Breast epithelium (tissue), 4 donors: ENCODE data around the gene NDUFAF3. TPM values are rescaled to one million over a fixed set of nuclear protein-coding genes. Genes with fewer than 3 reads are reported as not detected.

Source experiments
- DNase-seq, 2 donors: peaks; one replicate each; pipeline ENCODE4 v3.0.0-alpha.2; 2019; ENCODE audit warnings: low spot score in 2 of 2
- H3K27ac ChIP-seq, 2 donors: fragments of 200-600 bp; sonication (generic) in 1 of 2; one replicate each; pipeline ENCODE4 v1.5.1; 2016 to 2019; ENCODE audit warnings: mild to moderate bottlenecking in 1 of 2
- H3K27me3 ChIP-seq, 2 donors: fragments of 200-600 bp; sonication (generic) in 1 of 2; one replicate each; pipeline versions ENCODE4 v1.5.1 to v1.6.0; 2017 to 2019; ENCODE audit warnings: control low read depth in 1 of 2, mild to moderate bottlenecking in 1 of 2
- H3K36me3 ChIP-seq: fragments of 200-600 bp; one replicate; pipeline ENCODE4 v1.5.1; 2019
- H3K4me1 ChIP-seq, 2 donors: fragments of 200-600 bp; sonication (generic); one replicate each; pipeline ENCODE4 v1.5.1; 2016 to 2019; ENCODE audit warnings: control low read depth in 1 of 2
- H3K4me3 ChIP-seq, 3 donors: fragments of 200-600 bp; sonication (generic); 1 replicate in 2 of 3; 2 replicates in 1 of 3; pipeline ENCODE4 v1.5.1; 2016 to 2019; ENCODE audit warnings: mild to moderate bottlenecking in 3 of 3, moderate library complexity in 2 of 3
- H3K9me3 ChIP-seq, 2 donors: fragments of 200-600 bp; sonication (generic) in 1 of 2; one replicate each; pipeline ENCODE4 v1.5.1; 2016 to 2019; ENCODE audit warnings: control low read depth in 1 of 2
- POLR2A ChIP-seq: fragments of 450-650 bp; IDR thresholded peaks from one replicate; pipeline ENCODE4 v1.6.1; 2016; ENCODE audit warnings: antibody characterized with exemption, mild to moderate bottlenecking, moderate library complexity
- POLR2AphosphoS5 ChIP-seq, 3 donors: sonication (generic); formaldehyde crosslinking; IDR thresholded peaks; one replicate each; pipeline ENCODE4 v1.6.1; 2017; ENCODE audit warnings: antibody characterized with exemption in 3 of 3
- intact Hi-C: fragments of 100-400 bp; cut with DNase I; formaldehyde crosslinking; loops from one replicate; pipeline ENCODE4 v1.15.1; 2023; ENCODE audit warnings: low total_unique reads
- total RNA-seq, 3 donors: library from RNA; depleted of rRNA; stranded (reverse); fragments of >200 nt; gene quantifications; one replicate each; pipeline ENCODE4 v1.1.0, GENCODE V29; 2016
- TF ChIP-seq, protein P1 (sequence below), 3 donors: fragments of 450-650 bp; IDR thresholded peaks; one replicate each; pipeline ENCODE4 v1.5.1; 2016 to 2017; ENCODE audit warnings: antibody characterized with exemption in 3 of 3, mild to moderate bottlenecking in 3 of 3, moderate library complexity in 3 of 3

NDUFAF3 gene
- total RNA-seq, 3 donors from 2014 or later: 151 to 171 (median 164) TPM

DNA sequence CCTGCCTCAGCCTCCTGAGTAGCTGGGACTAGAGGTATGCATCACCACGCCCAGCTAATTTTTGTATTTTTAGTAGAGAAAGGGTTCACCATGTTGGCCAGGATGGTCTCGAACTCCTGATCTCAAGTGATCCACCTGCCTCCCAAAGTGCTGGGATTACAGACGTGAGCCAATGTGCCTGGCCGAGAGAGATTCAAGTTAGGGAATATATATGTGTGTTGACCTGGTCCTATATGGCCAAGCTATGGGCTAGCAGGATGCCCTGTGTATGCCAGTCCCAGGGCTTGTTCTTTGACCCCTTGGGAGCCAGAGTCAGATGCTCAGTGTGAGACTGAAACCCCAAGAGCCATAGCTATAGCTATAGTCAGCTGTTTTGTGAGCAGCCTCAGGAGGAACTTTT is 1.9 kb downstream of the NDUFAF3 start:
- Histone ChIP-seq H3K27ac (no peak overlapping the region), H3K4me1 (peaks cover 9 to 24% of the 10 kb centered on the region in 2 donors), H3K36me3 (peaks cover 4% of the 10 kb centered on the region), H3K9me3 (no peaks in the 10 kb centered on the region), H3K27me3 (no peaks in the 10 kb centered on the region), H3K4me3 (no peak overlapping the region)
- no peak for DNase-seq
- TF ChIP-seq POLR2AphosphoS5 (IDR thresholded peaks at IDR 0.05) (no peak), POLR2A (no peak)
- intact Hi-C loops: no loop called here

DNA sequence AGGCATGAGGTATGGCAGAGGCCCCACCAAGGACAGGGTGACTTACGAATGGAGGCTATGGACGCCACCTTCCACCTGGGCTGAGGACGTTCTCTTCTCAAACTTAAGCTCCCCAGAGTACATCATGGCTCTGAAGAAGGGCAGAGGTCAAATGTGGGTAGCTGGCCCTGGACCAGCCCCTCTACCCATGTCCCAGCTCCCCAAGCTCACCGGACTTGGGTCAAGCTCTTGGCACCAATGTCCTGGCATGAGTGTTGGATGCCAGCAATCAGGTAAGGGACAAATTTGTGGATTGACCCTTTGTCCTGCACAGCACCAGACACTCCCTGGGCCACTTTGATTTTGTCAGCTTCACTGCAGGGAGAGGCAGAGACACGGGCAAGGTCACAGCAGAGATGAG is 2.5 kb downstream of the NDUFAF3 start:
- H3K36me3 ChIP-seq: peaks cover 4% of the 10 kb centered on the region
- H3K27ac ChIP-seq: no peak overlapping the region
- TF ChIP-seq POLR2AphosphoS5 (IDR thresholded peaks at IDR 0.05): no peak
- TF ChIP-seq, protein P1, sequence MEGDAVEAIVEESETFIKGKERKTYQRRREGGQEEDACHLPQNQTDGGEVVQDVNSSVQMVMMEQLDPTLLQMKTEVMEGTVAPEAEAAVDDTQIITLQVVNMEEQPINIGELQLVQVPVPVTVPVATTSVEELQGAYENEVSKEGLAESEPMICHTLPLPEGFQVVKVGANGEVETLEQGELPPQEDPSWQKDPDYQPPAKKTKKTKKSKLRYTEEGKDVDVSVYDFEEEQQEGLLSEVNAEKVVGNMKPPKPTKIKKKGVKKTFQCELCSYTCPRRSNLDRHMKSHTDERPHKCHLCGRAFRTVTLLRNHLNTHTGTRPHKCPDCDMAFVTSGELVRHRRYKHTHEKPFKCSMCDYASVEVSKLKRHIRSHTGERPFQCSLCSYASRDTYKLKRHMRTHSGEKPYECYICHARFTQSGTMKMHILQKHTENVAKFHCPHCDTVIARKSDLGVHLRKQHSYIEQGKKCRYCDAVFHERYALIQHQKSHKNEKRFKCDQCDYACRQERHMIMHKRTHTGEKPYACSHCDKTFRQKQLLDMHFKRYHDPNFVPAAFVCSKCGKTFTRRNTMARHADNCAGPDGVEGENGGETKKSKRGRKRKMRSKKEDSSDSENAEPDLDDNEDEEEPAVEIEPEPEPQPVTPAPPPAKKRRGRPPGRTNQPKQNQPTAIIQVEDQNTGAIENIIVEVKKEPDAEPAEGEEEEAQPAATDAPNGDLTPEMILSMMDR (IDR thresholded peaks at IDR 0.05): no peak
- no peak for TF ChIP-seq POLR2A
- DNase-seq: no peak
- H3K4me1 ChIP-seq: peaks cover 9 to 24% of the 10 kb centered on the region in 2 donors
- no peaks in the 10 kb centered on the region for H3K9me3 ChIP-seq
- intact Hi-C loops: no loop called here
- no peak overlapping the region for H3K4me3 ChIP-seq
- no peaks in the 10 kb centered on the region for H3K27me3 ChIP-seq

DNA sequence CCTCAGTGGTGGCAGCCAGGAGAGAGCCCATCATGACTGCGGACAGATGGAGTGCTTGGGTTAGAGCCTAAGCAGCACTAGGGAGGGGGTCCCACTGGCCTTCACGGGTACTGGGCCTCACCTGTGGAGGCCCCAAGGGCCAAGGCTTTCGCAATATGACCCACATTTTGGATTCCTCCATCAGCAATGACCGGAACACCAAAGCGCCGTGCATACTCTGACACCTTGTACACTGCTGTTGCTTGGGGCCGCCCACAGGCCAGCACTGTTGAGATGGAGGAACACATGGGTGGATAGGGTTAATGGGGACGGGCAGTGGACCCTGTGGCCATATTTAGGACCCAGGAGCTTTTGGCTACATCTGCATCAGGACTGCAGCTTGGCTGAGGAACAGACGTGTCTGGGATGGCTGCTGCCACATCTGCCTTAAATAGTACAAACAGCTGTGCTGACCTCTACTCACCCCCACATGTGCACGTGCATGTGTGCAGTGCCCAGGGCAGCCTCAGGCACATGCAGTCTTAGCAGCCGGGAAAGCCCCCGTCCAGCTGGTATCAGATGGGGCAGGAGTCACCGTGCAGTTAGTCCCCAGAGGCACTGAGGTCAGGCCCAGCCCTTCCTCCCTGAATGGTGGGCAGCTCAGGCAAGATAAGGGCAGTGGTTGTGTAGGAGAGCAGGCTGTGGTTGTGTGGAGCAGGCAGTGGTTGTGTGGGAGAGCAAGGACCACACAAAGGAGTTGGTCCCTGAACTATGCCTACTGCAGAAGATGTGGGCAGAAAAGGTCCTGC is 3.3 kb downstream of the NDUFAF3 start:
- intact Hi-C loops: no loop called here

DNA sequence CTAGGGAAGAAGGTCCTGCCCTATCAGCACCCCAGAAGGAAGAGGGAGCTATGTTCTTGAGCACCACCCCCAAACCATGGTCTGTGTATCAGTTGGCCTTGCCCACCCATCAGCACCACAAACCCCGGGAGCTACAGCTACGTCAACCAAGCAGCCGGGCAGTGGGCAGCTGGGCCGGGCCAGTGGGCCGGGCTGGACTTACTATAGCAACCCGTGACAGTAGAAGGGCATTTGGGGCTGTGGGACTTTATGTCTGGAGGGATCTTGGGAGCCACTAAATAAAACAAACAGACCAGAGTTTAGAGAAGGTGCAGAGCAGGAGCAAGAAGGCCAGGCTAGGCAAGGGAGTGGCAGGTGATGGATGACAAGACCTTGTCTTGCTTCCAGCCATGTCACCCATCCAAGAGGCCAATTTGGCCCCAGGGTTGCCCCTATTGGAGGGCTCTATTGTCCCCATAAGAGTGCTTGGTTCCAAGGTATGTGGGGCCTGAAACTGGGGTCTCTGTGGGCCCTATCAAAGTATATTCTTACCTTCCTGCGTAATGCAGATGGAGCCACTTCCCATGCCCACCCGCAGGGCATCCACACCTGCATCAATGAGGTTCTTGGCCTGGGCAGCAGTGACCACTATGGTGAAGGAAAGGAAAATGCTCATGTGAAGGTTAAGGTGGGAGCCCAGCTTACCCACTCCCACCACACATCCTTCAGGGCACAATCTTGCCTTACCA is 4.0 kb downstream of the NDUFAF3 start:
- H3K36me3 ChIP-seq: peaks cover 4% of the 10 kb centered on the region
- no peak for DNase-seq
- no peak overlapping the region for H3K4me3 ChIP-seq
- TF ChIP-seq POLR2AphosphoS5 (IDR thresholded peaks at IDR 0.05) (no peak), POLR2A (no peak)
- TF ChIP-seq, protein P1 (IDR thresholded peaks at IDR 0.05): no peak
- no peaks in the 10 kb centered on the region for H3K9me3 ChIP-seq
- H3K4me1 ChIP-seq: peaks cover 6 to 14% of the 10 kb centered on the region in 2 donors
- peak overlapping the region; percentile 10 to 21 for H3K27ac ChIP-seq
- H3K27me3 ChIP-seq: no peaks in the 10 kb centered on the region
- intact Hi-C loops: no loop called here

More for the DNA sequence above, 3.3 kb downstream of the NDUFAF3 start:
- no peak for DNase-seq
- TF ChIP-seq POLR2AphosphoS5 (IDR thresholded peaks at IDR 0.05): no peak
- TF ChIP-seq POLR2A: no peak
- TF ChIP-seq, protein P1 (IDR thresholded peaks at IDR 0.05): no peak
- Histone ChIP-seq H3K9me3 (no peaks in the 10 kb centered on the region), H3K4me1 (peaks cover 9 to 18% of the 10 kb centered on the region in 2 donors), H3K4me3 (no peak overlapping the region), H3K27me3 (no peaks in the 10 kb centered on the region), H3K27ac (no peak overlapping the region), H3K36me3 (peaks cover 4% of the 10 kb centered on the region)

DNA sequence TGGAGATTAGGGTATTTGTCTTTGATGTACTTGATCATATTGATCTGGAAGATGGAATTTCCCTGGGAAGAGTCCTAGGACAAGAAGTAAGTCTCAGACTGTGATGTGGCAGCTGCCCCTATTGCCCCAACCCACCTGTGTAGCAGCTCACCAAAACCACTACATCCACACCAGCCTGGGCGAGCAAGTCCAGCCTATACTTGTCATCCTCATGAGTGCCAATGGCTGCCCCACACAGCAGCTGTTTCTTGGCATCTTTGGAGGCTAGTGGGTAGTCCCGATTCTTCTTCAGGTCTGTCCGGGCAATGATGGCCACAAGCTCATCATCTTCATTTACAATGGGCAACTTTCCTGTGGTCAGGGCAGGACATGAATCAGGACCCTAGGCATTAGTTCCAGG is 4.6 kb downstream of the NDUFAF3 start:
- Histone ChIP-seq H3K4me3 (no peak overlapping the region), H3K4me1 (peaks cover 6 to 14% of the 10 kb centered on the region in 2 donors), H3K36me3 (peaks cover 4% of the 10 kb centered on the region), H3K27me3 (no peaks in the 10 kb centered on the region), H3K27ac (peak overlapping the region; percentile 10 to 21), H3K9me3 (no peaks in the 10 kb centered on the region)
- no peak for DNase-seq
- intact Hi-C loops: no loop called here
- TF ChIP-seq, protein P1 (IDR thresholded peaks at IDR 0.05): no peak
- TF ChIP-seq POLR2AphosphoS5 (IDR thresholded peaks at IDR 0.05) (no peak), POLR2A (no peak)
